Activated gamma-delta T cell (primary cell): ENCODE measurements around the gene HSPB1.
"Not testable (repeated sequence)": the region's sequence is repeated elsewhere in the genome, so short reads cannot be mapped to it uniquely, and the experiment has no call there.

ENCODE experiments used
- DNase-seq: peaks from one replicate; lab custom pipeline; 2025; lab: John Stamatoyannopoulos, UW

Gene HSPB1

DNA sequence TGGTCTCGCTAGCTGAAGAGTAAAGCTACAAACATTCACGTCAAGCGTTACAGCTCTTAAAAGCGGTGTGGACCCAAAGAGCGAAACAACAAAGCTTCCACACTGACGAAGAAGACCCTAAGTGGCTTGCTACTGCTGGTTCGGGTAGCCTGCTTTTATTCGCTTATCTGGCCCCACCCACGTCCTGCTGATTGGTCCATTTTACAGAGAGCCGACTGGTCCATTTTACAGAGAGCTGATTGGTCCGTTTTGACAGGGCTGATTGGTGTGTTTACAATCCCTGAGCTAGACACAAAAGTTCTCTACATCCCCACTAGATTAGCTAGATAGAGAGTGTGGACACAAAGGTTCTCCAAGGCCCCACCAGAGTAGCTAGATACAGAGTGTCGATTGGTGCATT lies 6.4 kb downstream of the HSPB1 start:
- DNase-seq, result not testable (repeated sequence)

DNA sequence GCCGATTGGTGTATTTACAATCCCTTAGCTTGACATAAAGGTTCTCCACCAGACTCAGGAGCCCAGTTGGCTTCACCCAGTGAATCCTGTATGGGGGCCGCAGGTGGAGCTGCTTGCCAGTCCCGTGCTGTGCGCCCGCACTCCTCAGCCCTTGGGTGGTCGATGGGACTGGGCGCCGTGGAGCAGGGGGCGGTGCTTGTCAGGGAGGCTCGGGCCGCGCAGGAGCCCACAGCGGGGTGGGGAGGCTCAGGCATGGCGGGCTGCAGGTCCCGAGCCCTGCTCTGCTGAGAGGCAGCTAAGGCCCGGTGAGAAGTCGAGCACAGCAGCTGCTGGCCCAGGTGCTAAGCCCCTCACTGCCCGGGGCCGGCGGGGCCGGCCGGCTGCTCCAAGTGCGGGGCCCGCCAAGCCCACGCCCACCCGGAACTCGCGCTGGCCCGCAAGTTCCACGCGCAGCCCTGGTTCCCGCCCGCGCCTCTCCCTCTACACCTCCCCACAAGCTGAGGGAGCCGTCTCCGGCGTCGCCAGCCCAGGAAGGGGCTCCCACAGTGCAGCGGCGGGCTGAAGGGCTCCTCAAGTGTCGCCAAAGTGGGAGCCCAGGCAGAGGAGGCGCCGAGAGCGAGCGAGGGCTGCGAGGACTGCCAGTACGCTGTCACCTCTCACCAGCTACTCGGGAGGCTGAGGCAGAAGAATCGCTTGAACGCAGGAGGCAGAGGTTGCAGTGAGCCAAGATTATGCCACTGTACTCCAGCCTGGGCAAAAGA lies 7.0 kb downstream of the HSPB1 start:
- DNase-seq, result not testable (repeated sequence)

DNA sequence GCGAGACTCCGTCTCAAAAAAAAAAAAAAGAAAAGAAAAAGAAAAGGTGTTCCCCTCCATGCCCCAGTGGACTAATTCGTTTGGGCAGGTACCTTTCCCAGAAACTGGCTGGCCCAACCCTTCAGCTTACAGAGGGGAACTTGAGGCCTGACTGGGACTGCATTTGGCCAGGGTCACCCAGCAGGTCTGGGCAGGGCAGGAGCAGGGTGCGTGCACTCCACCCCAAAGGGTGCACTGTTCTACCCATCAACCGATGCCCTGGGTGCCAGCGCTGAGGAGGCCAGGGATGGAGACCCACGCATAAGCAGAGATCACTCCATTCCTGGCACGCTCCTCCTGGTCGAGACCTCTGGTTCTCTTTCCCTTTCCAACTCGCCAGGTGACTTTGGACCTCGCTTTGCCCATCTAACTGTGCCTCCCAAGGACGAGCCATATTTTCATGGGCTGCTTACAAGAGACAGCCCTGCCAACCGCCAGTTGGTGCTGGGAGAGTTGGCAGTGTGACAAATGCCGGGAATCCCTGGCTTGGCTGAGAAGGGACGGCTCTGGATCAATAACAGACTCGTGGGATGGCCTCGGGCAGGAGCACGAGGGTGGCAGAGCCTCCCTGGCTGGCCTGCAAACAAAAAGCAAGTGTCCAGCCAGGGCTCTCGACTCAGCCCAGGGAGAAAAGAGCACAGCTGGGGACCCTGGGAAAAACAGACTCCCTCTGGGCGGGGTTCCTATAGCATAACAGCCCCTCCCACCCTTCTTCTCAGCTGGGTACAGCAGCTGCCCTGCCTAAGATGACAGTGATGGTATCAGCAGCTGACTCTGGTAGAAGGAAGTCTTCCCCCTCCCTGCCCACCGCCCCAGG lies 7.9 kb downstream of the HSPB1 start:
- no peak for DNase-seq

DNA sequence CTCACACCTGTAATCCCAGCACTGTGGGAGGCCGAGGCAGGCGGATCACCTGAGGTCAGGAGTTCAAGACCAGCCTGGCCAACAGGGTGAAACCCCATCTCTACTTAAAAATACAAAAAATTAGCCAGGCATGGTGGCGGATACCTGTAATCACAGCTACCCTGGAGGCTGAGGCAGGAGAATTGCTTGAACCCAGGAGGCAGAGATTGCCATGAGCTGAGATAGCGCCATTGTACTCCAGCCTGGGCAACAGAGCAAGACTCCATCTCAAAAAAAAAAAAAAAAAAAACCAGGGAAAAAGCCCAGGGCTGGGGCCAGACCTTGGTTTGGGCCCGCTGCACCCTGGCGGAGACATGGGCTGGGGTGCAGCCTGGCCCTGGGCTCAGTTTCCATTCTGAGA lies 9.4 kb downstream of the HSPB1 start:
- not testable (repeated sequence) for DNase-seq

DNA sequence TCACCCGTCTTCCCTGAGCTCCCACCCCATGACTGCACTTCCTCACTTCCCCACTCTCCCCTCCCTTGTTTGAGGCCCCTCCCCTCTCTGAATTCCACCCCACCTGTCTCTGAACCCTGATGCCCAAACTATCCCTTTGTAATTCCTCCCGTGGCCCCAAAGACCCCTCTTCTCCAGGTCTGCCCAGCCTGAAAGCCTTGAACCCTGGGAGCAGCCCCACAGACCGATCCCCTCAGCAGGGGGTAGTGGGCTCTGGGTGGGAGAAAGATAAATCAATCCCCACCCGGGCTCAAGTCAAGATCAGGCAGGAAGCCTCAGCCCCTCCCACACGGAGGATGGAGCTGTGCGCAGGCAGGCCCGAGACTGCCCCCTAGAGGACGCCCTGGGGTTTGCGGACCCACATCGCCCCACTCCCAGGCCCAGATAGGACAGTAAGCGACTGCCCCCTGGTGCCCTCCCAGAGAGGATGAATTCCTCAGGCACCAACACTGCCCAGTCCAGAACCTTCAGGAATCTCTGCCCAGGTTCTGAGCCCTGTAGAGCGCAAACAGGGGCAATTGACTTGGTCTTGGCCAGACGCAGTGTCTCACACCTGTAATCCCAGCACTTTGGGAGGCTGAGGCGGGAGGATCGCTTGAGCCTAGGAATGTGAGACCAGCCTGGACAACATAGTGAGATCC lies 11.7 kb downstream of the HSPB1 start:
- peak; percentile 67 for DNase-seq

DNA sequence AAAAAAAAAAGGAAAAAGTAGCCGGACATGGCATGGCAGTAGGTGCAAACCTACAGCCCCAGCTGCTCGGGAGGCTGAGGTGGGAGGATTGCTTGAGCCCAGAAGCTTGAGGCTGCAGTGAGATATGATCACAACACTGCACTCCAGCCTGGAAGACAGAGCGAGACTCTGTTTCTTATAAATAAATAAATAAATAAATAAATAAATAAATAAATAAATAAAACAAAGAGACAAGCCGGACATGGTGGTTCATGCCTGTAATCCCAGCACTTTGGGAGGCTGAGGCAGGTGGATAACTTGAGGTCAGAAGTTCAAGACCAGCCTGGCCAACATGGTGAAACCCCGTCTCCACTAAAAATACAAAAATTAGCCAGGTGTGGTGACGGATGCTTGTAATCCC lies 12.3 kb downstream of the HSPB1 start:
- DNase-seq, result not testable (repeated sequence)

DNA sequence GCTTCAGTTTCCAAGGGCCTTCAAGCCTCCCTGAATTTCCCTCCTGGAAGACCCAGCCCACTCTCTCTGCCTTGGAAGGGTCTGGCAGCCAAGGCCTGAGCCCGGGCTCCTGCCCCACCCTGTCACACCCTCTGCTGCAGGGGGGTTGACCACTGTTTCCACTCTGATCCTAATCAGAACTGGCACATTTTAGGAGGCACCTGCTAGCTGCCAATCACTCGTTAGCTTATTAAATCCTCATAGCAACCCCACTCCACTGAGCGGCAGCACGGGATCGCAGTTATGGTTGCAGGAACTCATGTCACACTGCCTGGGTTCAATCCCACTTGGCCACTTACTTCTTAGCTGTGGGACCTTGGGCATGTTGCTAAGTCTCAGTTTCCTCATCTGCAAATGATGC lies 12.9 kb downstream of the HSPB1 start:
- no peak for DNase-seq

DNA sequence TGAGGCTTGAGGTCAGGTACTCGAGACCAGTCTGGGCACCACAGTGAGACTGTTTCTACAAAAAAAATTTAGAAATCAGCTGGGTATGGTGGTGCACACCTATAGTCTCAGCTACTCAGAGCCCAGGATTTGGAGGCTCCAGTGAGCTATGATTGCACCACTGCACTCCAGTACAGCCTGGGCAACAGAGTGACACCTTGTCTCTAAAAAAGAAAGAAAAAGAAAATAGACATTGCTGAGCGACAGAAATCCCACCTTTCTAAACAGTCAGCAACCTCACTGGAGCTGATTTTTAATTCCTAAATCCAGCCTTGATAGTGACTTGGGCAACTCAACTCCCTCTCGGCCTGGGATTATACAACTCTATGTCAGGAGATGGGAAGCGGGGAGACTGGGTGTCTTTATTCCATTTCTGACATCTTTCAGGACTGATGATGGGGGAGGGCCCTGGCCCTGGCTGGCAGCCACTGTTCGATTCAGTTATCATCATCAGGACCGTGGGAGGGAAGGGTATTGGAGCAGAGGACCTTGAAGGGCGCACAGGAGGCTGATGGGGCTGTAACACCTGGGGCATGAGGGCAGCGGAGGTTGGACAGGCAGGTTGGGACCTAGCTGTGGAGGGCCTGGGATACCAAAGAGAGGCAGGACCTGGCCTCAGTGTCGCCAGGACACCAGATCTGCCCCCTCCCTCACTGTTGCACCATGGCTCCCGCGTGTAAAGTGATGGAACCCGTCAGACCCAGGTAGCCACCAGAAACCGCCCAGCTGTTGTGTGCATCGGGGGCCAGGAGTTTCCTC lies 14.7 kb downstream of the HSPB1 start:
- DNase-seq, result no peak

DNA sequence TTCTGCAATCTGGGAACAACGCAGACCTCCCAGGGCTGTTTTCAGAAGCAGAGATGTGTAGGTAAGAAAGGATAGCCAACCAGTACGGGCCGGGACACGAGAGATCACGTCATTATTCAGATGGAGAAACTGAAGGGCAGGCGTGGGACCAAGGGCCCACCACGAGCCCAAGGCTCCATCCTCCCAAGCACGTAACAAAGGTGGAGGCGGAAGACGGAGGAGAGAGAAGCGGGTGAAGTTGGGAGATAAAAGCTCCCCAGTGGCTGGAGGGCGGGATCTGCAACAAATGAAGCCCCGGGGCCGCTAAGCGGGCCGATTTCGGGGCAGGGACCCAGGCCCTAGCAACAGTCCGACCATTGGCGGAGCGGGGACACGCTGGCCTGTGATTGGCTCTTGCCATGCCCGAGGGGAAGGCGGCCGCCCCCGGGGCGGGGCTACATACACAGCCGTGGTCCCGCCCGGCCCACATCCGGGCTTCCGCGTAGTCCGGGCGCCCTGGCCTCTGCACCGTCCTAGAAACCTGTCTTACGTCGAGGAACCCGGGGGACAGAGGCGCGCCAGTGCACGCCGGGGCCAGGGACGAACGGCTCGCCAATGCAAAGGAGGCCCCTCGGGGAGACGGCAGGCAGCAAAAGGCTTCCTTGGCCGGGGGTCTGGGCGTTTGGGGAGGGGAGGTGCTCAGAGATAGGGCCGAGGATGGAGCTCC lies 15.5 kb downstream of the HSPB1 start:
- peak; percentile 97 for DNase-seq

DNA sequence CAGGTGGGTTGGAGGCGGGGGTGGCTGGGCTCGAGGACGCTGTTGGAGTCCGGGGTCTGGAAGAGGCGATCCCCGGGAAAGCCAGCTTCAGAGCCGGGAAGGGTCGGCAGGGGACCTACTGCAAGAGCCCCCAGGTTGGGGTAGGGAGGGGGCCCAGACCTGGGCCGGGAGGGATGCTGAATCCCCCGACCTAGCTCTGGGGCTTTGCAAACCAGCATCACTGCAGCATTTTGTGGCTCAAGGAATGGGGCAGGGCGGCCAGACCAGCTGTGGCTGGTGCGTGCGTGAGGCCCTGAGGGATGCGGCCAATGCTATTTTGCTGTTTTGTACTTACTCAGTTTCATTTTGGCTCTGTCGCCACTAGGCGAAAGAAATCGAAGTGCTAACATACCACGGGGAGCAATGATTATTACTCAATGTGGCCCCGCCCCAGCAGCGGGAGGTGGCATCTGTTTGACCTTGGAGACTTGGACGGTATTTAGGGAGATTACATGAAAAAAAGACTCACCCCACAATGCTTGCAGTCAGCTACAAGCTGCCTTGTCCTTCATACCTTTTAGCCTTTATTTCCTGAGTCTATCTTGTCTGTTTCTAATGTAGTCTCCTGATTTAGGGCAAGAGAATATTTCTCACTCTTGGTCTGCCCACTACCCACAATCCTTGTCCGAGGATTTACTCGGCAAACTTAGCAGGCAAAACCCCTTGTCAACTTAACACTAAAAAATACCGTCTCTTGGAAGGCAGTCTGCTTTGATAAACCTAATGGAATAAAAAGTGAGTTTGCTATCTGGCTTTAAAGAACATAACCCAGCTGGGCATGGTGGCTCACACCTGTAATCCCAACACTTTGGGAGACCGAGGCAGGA lies 16.2 kb downstream of the HSPB1 start:
- DNase-seq, result peak; percentile 25

DNA sequence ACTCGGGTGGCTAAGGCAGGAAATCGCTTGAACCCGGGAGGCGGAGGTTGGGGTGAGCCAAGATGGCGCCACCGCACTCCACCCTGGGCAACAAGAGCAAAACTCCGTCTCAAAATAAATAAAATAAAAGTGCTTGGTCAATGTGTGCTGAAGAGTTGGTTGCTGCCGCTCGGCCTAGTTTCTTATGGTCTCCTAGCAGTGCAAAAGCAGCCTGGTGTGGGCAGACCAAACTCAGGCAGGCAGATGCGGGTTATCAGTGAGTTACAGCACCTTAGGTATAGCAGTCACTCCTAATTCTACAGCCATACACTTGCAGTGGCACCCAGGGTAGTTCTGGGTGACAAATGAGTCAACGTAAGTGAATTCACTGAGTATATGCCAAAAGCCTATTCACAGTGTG lies 22.6 kb downstream of the HSPB1 start:
- DNase-seq, result no peak

DNA sequence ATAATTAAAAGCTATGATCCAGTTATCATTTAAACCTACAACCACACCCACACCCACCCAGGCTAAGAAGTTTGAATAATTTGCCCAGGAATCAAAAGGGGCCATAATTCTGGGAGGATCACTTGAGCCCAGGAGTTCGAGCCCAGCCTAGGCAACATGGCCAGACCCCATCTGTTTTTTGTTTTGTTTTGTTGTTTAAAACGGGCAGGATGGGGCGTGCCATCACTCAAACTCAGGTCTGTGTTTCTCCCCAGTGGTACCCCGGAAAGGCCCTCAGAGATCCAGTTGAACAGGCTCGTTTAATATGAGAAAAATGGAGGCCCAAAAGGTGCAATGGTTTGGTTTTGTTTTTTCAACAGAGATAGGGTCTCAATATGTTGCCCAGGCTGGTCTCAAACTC lies 23.3 kb downstream of the HSPB1 start:
- no peak for DNase-seq

DNA sequence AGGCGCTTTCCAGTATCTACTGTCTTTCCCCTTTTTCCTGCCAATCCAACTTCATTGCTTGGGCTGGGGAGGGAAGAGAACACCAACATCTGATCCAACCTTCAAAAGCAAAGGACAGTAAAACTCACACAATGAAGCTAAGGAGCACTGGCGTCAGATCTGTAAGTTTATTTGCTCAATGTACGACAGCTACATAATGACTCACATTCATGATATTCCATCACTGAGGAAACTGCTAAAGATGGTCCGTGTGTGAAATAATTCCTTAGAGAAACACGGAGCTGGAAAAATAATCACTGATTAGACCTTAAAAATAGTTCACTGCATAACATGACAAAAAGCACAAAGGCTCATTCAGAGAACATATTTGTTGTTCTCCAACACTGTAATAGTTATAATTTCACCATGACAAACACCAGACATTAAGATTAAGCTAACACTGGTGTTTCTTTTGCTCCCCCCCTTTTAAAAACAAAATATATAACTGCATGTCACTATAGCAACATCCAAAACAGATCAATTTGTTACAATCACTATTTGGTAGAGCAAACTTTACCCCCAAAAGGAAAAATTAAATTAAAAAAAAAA lies 24.3 kb downstream of the HSPB1 start:
- DNase-seq, result no peak

DNA sequence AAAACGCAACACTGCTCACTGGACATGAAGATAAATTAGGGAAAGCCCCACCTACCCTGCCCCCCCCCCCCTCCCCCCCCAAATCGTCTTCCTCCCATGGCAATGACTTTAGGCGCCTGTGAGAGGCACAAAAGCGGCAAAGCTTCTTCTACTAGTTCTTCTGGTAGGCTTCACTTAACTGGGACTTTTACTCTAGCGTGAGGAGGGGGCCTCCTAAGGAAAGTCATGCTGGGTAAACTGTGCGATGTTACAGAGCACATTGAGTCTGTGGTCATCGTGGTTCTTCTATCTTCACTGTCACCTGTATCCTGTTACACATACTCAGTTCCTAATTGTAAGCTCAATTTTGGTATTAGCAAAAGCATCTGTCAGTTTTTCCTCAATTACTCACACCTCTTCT lies 25.1 kb downstream of the HSPB1 start:
- DNase-seq, result no peak

DNA sequence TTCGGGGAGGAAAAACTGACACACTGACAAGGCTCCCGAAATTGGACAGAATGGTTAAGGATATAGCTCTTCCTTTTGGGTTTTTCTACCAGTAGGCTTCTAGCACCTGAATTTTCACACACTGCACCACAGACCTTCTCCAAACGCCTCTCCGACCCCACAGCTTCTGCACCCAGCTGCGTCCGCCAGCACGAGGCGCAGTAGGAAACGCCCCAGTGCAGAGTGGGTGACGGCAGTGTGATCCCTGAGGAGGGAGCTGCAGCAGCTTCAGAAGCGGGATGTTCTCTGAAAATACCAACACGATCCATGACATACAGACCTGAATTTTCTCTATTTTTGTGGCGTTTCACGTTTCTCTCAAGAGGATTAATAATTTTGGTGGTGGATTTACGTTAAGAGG lies 25.9 kb downstream of the HSPB1 start:
- DNase-seq, result no peak

DNA sequence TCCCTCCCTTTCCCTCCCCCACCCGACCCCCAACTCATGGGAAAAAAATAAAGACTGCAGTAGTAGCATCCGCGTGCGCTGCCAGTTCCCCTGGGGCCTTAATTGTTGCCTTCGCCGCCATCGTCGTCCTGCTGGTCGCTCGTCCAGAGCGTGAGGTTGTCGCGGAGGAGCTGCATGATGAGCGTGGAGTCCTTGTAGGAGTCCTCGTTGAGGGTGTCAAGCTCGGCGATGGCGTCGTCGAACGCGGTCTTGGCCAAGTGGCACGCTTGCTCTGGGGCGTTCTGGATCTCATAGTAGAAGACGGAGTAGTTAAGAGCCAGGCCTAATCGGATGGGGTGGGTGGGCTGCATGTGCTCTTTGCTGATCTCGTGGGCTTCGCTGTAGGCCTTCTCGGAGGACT lies 27.0 kb downstream of the HSPB1 start:
- no peak for DNase-seq

DNA sequence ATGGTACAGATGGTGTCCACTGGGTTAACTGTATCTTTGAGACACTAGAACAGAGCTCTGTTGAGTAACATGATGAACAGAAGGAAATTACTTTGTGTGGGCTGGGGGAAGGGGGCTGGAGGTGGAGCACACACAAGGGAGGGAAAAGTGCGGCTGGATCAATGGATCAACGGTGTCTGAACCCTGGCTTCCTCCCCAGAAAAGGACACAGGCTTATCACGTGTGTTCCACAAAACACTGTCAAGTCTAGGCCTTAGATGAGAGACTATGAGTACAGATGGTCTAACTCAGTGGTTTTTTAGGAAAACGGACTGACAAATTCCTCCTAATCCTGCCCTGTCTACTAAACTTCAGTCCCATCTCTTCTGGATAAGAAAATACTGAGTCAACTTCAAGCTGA lies 27.8 kb downstream of the HSPB1 start:
- DNase-seq, result no peak

DNA sequence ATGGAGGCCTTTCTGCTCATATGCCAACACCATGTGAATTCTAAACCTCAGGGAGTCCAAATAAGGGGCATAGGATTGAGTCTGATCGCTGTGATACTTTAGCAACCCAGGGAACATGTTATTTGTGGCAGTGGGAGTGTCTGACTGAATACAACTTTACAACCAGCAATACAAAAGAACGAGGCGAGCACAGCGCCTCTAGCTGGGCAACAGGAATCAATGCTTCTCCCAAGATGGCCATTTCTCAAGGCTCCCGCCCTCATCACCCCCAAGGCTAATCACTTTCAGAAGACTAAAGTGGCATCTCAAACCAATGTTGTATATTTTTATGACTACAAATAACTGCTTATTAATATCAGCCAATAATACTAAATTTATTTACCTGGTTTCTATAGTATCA lies 28.2 kb downstream of the HSPB1 start:
- DNase-seq, result no peak

DNA sequence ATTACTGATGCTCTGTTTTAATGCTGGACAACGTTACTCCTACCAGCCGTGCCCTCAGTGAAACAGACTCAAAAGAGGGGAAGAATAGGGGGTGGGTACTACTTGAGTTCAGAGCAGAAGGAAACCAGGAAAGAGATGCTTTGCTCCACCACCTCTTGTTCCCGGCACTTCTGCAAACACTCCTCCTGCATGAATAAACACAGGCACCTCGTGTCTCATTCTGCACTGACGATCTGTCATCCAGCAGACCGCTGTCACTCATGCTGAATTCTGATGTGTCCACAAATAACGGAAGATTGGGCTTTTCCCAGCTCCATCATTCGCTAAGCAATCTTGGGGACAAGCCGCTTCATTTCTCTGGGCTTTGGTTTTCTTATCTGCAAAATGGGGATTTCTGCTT lies 29.6 kb downstream of the HSPB1 start:
- DNase-seq, result no peak
